ENCODE data around the gene RHBDL2. TPM values are rescaled to one million over a fixed set of nuclear protein-coding genes. Genes with fewer than 3 reads are reported as not detected.

The RHBDL2 gene
- total and polyA plus RNA-seq, 2 of the 13 experiments (the other 11 are each of a cell fraction or from before 2014, with no cell fraction given), result 3.3 to 5.4 TPM

GRCh38 chr1:38859561-38860453, 81.8 kb downstream of the RHBDL2 start, which contains the start of gene RRAGC (continued):
- TF ChIP-seq KAT8 (CRISPR knock-in tag; IDR thresholded peaks at IDR 0.05), result peak; percentile 88
- peak; percentile 91 for TF ChIP-seq TFAP4 (IDR thresholded peaks at IDR 0.05; ENCODE audit: borderline replicate concordance, low read depth)
- TF ChIP-seq BCL6 (CRISPR knock-in tag; IDR thresholded peaks at IDR 0.05), result peak; percentile 47; the same call in 1 of the 2 replicates
- peak; percentile 47; the same call in 1 of the 2 replicates for TF ChIP-seq ZNF563 (CRISPR knock-in tag; IDR thresholded peaks at IDR 0.05)
- no peak for TF ChIP-seq JDP2 (CRISPR knock-in tag; IDR thresholded peaks at IDR 0.05; ENCODE audit: borderline replicate concordance)
- TF ChIP-seq GABPB1 (CRISPR knock-in tag; IDR thresholded peaks at IDR 0.05), result peak; percentile 87
- no peak for TF ChIP-seq MAFG (CRISPR knock-in tag; IDR thresholded peaks at IDR 0.05)
- TF ChIP-seq ZNF605 (CRISPR knock-in tag; IDR thresholded peaks at IDR 0.05), result peak; percentile 46
- TF ChIP-seq ZNF746 (CRISPR knock-in tag; IDR thresholded peaks at IDR 0.05), result peak; percentile 75; the same call in 1 of the 2 replicates
- TF ChIP-seq FOSL2 (CRISPR knock-in tag; IDR thresholded peaks at IDR 0.05), result peak; percentile 70
- TF ChIP-seq MTA1 (CRISPR knock-in tag; IDR thresholded peaks at IDR 0.05; ENCODE audit: borderline replicate concordance), result no peak
- TF ChIP-seq TP53 (CRISPR knock-in tag; conservative IDR thresholded peaks at IDR 0.05), result no peak
- TF ChIP-seq ZNF33B (CRISPR knock-in tag; IDR thresholded peaks at IDR 0.05), result peak; percentile 73; the same call in 1 of the 2 replicates
- peak; percentile 45; the same call in 1 of the 2 replicates for TF ChIP-seq ELF1 (CRISPR knock-in tag; IDR thresholded peaks at IDR 0.05)
- 0 out of 2 replicates have a peak, but pooled peaks have one; percentile 22 for TF ChIP-seq HOXD1 (CRISPR knock-in tag; IDR thresholded peaks at IDR 0.05)
- no peak for TF ChIP-seq ZNF513 (CRISPR knock-in tag; conservative IDR thresholded peaks at IDR 0.05)
- TF ChIP-seq SALL1 (CRISPR knock-in tag; IDR thresholded peaks at IDR 0.05), result no peak; the same call in none of the 2 replicates
- peak; percentile 87; the same call in 1 of the 2 replicates for TF ChIP-seq ZSCAN20 (CRISPR knock-in tag; IDR thresholded peaks at IDR 0.05; ENCODE audit: borderline replicate concordance)
- peak; percentile 94 for TF ChIP-seq SP2 (CRISPR knock-in tag; IDR thresholded peaks at IDR 0.05)
- peak; percentile 35; the same call in 1 of the 2 replicates for TF ChIP-seq ISL2 (CRISPR knock-in tag; IDR thresholded peaks at IDR 0.05)
- peak; percentile 52; the same call in 1 of the 2 replicates for TF ChIP-seq GMEB1 (CRISPR knock-in tag; IDR thresholded peaks at IDR 0.05; ENCODE audit: borderline replicate concordance)
- TF ChIP-seq ZEB1 (IDR thresholded peaks at IDR 0.05; ENCODE audit: insufficient replicate concordance, low read depth), result peak; percentile 60
- no peak for TF ChIP-seq PHF5A (CRISPR knock-in tag; IDR thresholded peaks at IDR 0.05; ENCODE audit: low read depth, unreplicated experiment)
- TF ChIP-seq GZF1 (CRISPR knock-in tag; IDR thresholded peaks at IDR 0.05), result no peak
- peak; percentile 55 for TF ChIP-seq JARID2 (CRISPR knock-in tag; IDR thresholded peaks at IDR 0.05; ENCODE audit: insufficient replicate concordance)
- TF ChIP-seq ZNF557 (CRISPR knock-in tag; IDR thresholded peaks at IDR 0.05), result no peak
